Choroid plexus epithelial cell (primary cell): ENCODE results near the gene KCNC4.

ENCODE experiments used
- DNase-seq: peaks from one replicate; pipeline ENCODE4 v3.0.0-alpha.2; 2010; ENCODE audit warnings: low read depth
- H3K4me3 ChIP-seq: 2 replicates; pipeline ENCODE4 v1.5.1; 2011; ENCODE audit warnings: low read depth, mild to moderate bottlenecking, control low read depth, low read length, moderate library complexity
- TF ChIP-seq, protein P1 (sequence below): conservative IDR thresholded peaks from 2 replicates; pipeline ENCODE4 v1.5.1; 2011; ENCODE audit warnings: low read depth, mild to moderate bottlenecking, control low read depth, inconsistent platforms, low read length, moderate library complexity

KCNC4 gene

DNA sequence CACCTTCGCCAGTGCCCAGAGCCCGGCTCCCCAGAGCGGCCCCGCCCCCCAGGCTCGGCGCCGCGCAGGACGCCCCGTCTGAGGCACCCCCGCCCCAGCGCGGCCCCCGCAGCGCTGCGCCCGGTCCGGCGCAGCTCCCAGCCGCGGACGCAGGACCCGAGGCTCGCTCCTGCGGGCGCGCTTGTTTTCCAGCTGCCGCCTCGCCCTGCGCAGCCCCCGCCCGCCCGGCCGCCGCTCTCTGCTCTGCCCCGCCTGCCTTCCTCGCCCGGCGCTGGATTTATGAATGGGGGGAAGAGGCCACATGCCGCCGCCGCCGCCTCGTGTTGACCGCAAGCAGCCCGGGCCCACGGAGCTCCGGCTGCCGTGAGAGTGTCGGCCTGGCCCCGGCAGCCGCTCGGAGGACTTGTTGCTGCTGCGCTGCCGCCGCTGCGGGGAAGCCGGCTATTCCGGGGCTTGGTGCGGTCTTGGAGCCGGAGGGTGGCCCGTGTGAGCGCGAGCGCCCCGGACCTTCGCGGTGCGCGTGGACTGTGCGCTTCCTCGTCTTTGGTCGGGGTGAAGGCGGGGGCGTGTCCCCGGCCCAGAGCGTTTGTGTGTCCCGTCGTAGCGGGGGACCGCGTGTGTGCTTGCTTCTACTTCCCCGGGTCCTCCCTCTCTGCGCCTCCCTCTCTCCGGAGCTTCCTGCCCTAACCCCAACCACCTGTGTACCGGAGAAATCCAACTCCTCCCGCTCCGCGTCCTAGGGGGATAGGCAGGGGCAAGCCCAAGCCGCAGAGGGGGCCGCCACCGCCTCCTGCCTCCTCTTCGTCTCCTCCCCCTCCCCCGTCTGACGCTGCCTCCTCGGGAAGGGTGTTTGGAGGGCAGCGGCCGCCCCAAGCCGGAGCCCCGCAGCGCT lies 736 bp downstream of the KCNC4 start:
- peak; percentile 25 for DNase-seq
- TF ChIP-seq, protein P1, sequence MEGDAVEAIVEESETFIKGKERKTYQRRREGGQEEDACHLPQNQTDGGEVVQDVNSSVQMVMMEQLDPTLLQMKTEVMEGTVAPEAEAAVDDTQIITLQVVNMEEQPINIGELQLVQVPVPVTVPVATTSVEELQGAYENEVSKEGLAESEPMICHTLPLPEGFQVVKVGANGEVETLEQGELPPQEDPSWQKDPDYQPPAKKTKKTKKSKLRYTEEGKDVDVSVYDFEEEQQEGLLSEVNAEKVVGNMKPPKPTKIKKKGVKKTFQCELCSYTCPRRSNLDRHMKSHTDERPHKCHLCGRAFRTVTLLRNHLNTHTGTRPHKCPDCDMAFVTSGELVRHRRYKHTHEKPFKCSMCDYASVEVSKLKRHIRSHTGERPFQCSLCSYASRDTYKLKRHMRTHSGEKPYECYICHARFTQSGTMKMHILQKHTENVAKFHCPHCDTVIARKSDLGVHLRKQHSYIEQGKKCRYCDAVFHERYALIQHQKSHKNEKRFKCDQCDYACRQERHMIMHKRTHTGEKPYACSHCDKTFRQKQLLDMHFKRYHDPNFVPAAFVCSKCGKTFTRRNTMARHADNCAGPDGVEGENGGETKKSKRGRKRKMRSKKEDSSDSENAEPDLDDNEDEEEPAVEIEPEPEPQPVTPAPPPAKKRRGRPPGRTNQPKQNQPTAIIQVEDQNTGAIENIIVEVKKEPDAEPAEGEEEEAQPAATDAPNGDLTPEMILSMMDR = no peak
- peak overlapping the region; percentile 46 for H3K4me3 ChIP-seq

- H3K4me3 ChIP-seq = no peak overlapping the region
- no peak for DNase-seq
- TF ChIP-seq, protein P1 = no peak
Observed at GRCh38 chr1:110211496-110212168, 1.5 kb downstream of the KCNC4 start.

GRCh38 chr1:110212169-110213142 lies 2.3 kb downstream of the KCNC4 start:
- no peak overlapping the region for H3K4me3 ChIP-seq
- DNase-seq = no peak
- TF ChIP-seq, protein P1 = no peak

- TF ChIP-seq, protein P1 = no peak
- DNase-seq = no peak
- no peak overlapping the region for H3K4me3 ChIP-seq
Observed at GRCh38 chr1:110213143-110213540, 3.0 kb downstream of the KCNC4 start.

DNA sequence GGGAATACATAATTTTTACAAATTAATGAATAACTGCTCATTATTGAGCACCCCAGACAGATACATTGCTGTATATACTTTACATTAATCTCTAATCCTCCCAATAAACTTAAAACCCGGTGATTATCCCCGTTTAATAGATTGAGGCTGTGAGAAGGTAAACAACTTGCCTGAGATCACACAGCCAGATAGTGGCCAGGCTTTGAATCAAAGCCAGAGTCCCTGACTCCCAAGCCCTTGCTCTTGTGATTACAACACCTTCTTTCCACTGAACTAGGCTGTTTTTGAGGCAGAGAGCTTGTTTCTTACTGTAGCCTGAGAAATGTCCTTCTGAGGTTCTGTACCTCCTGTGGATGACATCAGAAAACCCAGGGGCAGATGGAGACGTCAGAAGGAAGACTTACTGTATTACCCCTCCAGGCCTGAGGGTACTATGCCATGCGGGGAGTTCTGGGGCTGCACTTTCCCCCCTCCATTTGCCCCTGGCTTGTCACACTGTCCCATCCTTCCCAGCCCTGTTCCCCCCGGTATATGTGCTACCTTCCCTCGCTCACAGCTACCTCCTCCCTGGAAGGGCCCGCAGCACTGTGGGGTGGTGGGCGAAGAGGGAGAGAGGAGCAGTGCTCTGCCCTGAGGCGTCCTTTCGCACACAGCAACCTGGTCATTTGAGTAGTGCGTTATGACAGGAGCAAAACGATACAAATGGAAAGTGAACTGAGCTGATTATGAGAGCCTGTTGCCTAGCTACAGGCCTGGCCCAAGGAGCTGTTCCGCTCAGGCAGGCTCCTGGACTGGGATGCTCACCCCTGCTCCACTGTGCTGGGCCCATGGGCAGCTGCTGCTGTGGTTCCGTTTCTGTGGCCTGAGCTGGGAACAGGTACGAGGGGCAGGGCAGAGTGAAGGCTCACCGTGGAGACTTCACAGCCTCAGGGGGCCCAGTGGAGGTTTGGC lies 4.6 kb downstream of the KCNC4 start:
- DNase-seq = peak; percentile 46
- TF ChIP-seq, protein P1 = no peak

More for the DNA sequence above, 4.6 kb downstream of the KCNC4 start:
- H3K4me3 ChIP-seq = no peak overlapping the region
